ENCODE results near the gene KLK7. TPM values are rescaled to one million over a fixed set of nuclear protein-coding genes. Genes with fewer than 3 reads are reported as not detected.
A peak's percentile ranks its signal among the peaks of the same experiment; 100 is the strongest.

The KLK7 gene
- total RNA-seq, 3 donors from 2014 or later, result not detected

- Mint-ChIP-seq H3K4me1 (ENCODE audit: low read depth) (peaks cover 15% of the 10 kb centered on the region), H3K4me3 (peak within 1 kb of the TSS; percentile 40), H3K9me3 (no peaks in the 10 kb centered on the region), H3K36me3 (ENCODE audit: insufficient read depth) (no peaks in the 10 kb centered on the region), H3K27me3 (ENCODE audit: low read depth) (peaks cover 76% of the 10 kb centered on the region)
- DNase-seq (no peak), ATAC-seq (no peak)
Measured at GRCh38 chr19:51019544-51019925, 35.8 kb upstream of the KLK7 start, which contains the start of gene KLK10. KLK10 (minus strand) TSS chr19:51019709; CDS start chr19:51019130, 579 bp downstream.

GRCh38 chr19:51018745-51019543 lies 35.2 kb upstream of the KLK7 start:
- ATAC-seq (peak; percentile 18 to 34), DNase-seq (no peak)
- Mint-ChIP-seq H3K4me1 (ENCODE audit: low read depth) (peaks cover 15% of the 10 kb centered on the region), H3K27me3 (ENCODE audit: low read depth) (peaks cover 79% of the 10 kb centered on the region), H3K9me3 (no peaks in the 10 kb centered on the region), H3K4me3 (peak overlapping the region; percentile 40), H3K36me3 (ENCODE audit: insufficient read depth) (no peaks in the 10 kb centered on the region)

GRCh38 chr19:51016798-51017683 lies 33.3 kb upstream of the KLK7 start:
- Mint-ChIP-seq H3K4me1 (ENCODE audit: low read depth) (peaks cover 15% of the 10 kb centered on the region), H3K36me3 (ENCODE audit: insufficient read depth) (no peaks in the 10 kb centered on the region), H3K27me3 (ENCODE audit: low read depth) (peaks cover 67% of the 10 kb centered on the region), H3K4me3 (peak overlapping the region; percentile 61), H3K9me3 (no peaks in the 10 kb centered on the region)
- peak; percentile 29 to 71 for ATAC-seq
- DNase-seq, result peak; percentile 40

GRCh38 chr19:51015691-51016267 lies 32.1 kb upstream of the KLK7 start:
- Mint-ChIP-seq H3K36me3 (ENCODE audit: insufficient read depth) (no peaks in the 10 kb centered on the region), H3K4me3 (no peak overlapping the region), H3K27me3 (ENCODE audit: low read depth) (peaks cover 68% of the 10 kb centered on the region), H3K4me1 (ENCODE audit: low read depth) (peaks cover 15% of the 10 kb centered on the region), H3K9me3 (no peaks in the 10 kb centered on the region)
- DNase-seq (no peak), ATAC-seq (no peak)

GRCh38 chr19:51014242-51014641 lies 30.5 kb upstream of the KLK7 start:
- H3K4me3 Mint-ChIP-seq, result no peak overlapping the region
- ATAC-seq (no peak), DNase-seq (no peak)
- H3K9me3 Mint-ChIP-seq, result no peaks in the 10 kb centered on the region
- peaks cover 15% of the 10 kb centered on the region for H3K4me1 Mint-ChIP-seq (ENCODE audit: low read depth)
- no peaks in the 10 kb centered on the region for H3K36me3 Mint-ChIP-seq (ENCODE audit: insufficient read depth)
- peaks cover 70% of the 10 kb centered on the region for H3K27me3 Mint-ChIP-seq (ENCODE audit: low read depth)

- Mint-ChIP-seq H3K36me3 (ENCODE audit: insufficient read depth) (no peaks in the 10 kb centered on the region), H3K27me3 (ENCODE audit: low read depth) (peaks cover 60% of the 10 kb centered on the region), H3K4me1 (ENCODE audit: low read depth) (peaks cover 6% of the 10 kb centered on the region), H3K4me3 (no peak overlapping the region), H3K9me3 (no peaks in the 10 kb centered on the region)
- no peak for ATAC-seq
- DNase-seq, result no peak
Measured at GRCh38 chr19:51012661-51013190, 29.0 kb upstream of the KLK7 start.

GRCh38 chr19:51010066-51010795 lies 26.5 kb upstream of the KLK7 start:
- no peak overlapping the region for H3K4me3 Mint-ChIP-seq
- H3K9me3 Mint-ChIP-seq, result no peaks in the 10 kb centered on the region
- DNase-seq, result no peak
- no peak for ATAC-seq
- peaks cover 44% of the 10 kb centered on the region for H3K27me3 Mint-ChIP-seq (ENCODE audit: low read depth)
- no peaks in the 10 kb centered on the region for H3K36me3 Mint-ChIP-seq (ENCODE audit: insufficient read depth)
- H3K4me1 Mint-ChIP-seq (ENCODE audit: low read depth), result no peaks in the 10 kb centered on the region

GRCh38 chr19:51009061-51009891 lies 25.6 kb upstream of the KLK7 start:
- DNase-seq (no peak), ATAC-seq (no peak)
- no peaks in the 10 kb centered on the region for H3K36me3 Mint-ChIP-seq (ENCODE audit: insufficient read depth)
- H3K4me3 Mint-ChIP-seq, result no peak overlapping the region
- no peaks in the 10 kb centered on the region for H3K4me1 Mint-ChIP-seq (ENCODE audit: low read depth)
- H3K9me3 Mint-ChIP-seq, result no peaks in the 10 kb centered on the region
- peaks cover 34% of the 10 kb centered on the region for H3K27me3 Mint-ChIP-seq (ENCODE audit: low read depth)

GRCh38 chr19:51007488-51007887 lies 23.8 kb upstream of the KLK7 start:
- ATAC-seq (no peak), DNase-seq (no peak)
- Mint-ChIP-seq H3K36me3 (ENCODE audit: insufficient read depth) (no peaks in the 10 kb centered on the region), H3K4me3 (no peak overlapping the region), H3K27me3 (ENCODE audit: low read depth) (peaks cover 31% of the 10 kb centered on the region), H3K9me3 (no peaks in the 10 kb centered on the region), H3K4me1 (ENCODE audit: low read depth) (no peaks in the 10 kb centered on the region)

GRCh38 chr19:51006406-51006805 lies 22.7 kb upstream of the KLK7 start:
- no peak for DNase-seq
- ATAC-seq, result no peak
- no peaks in the 10 kb centered on the region for H3K36me3 Mint-ChIP-seq (ENCODE audit: insufficient read depth)
- H3K4me3 Mint-ChIP-seq, result no peak overlapping the region
- no peaks in the 10 kb centered on the region for H3K4me1 Mint-ChIP-seq (ENCODE audit: low read depth)
- peaks cover 41% of the 10 kb centered on the region for H3K27me3 Mint-ChIP-seq (ENCODE audit: low read depth)
- H3K9me3 Mint-ChIP-seq, result no peaks in the 10 kb centered on the region

GRCh38 chr19:51005248-51005647 lies 21.5 kb upstream of the KLK7 start:
- H3K9me3 Mint-ChIP-seq, result no peaks in the 10 kb centered on the region
- DNase-seq (no peak), ATAC-seq (no peak)
- H3K36me3 Mint-ChIP-seq (ENCODE audit: insufficient read depth), result no peaks in the 10 kb centered on the region
- H3K4me1 Mint-ChIP-seq (ENCODE audit: low read depth), result no peaks in the 10 kb centered on the region
- no peak overlapping the region for H3K4me3 Mint-ChIP-seq
- peaks cover 41% of the 10 kb centered on the region for H3K27me3 Mint-ChIP-seq (ENCODE audit: low read depth)

- DNase-seq, result no peak
- ATAC-seq, result no peak
- H3K4me3 Mint-ChIP-seq, result no peak overlapping the region
- no peaks in the 10 kb centered on the region for H3K4me1 Mint-ChIP-seq (ENCODE audit: low read depth)
- no peaks in the 10 kb centered on the region for H3K9me3 Mint-ChIP-seq
- H3K36me3 Mint-ChIP-seq (ENCODE audit: insufficient read depth), result no peaks in the 10 kb centered on the region
- H3K27me3 Mint-ChIP-seq (ENCODE audit: low read depth), result peaks cover 46% of the 10 kb centered on the region
Measured at GRCh38 chr19:51003316-51003715, 19.6 kb upstream of the KLK7 start.
